ENCODE results near the gene LPP. TPM values are rescaled to one million over a fixed set of nuclear protein-coding genes. Genes with fewer than 3 reads are reported as not detected.
"Not testable (repeated sequence)": the region's sequence is repeated elsewhere in the genome, so short reads cannot be mapped to it uniquely, and the experiment has no call there.

The LPP gene
- polyA plus RNA-seq, 2 of the 4 experiments (the other 2 are of a cell fraction): 11.0 to 30.8 TPM

DNA sequence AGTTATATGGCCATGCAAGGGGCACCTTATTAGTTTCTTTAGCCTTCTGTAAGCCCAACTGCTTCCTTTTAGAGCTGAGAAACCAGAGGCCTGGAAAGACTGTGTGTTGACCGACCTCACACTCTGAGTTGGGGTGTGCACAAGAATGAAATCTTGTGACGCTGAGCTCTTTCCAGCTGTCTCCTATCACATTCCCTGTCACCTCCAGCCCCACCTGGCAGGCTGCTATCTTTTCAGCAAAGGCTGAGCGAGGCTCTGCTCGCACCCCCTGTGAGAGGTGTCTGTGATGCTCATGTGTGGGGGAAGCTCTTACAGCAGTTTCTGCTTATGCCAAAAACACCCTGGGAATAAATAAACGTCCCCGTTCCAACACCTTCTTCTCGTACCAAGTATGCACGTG lies 27.0 kb upstream of the LPP start:
- POLR2A ChIA-PET: no interaction called here
- no peak for FAIRE-seq
- no peak for TF ChIP-seq HDAC2 (IDR thresholded peaks at IDR 0.05)
- no peak for TF ChIP-seq CBX8 (IDR thresholded peaks at IDR 0.05)
- TF ChIP-seq BHLHE40 (IDR thresholded peaks at IDR 0.05; ENCODE audit: low read depth, low read length): no peak
- TF ChIP-seq JUN (IDR thresholded peaks at IDR 0.05): no peak
- no peak for TF ChIP-seq RAD21 (conservative IDR thresholded peaks at IDR 0.05 in 1 of 2, IDR thresholded peaks at IDR 0.05 in 1 of 2)
- TF ChIP-seq, protein P1, sequence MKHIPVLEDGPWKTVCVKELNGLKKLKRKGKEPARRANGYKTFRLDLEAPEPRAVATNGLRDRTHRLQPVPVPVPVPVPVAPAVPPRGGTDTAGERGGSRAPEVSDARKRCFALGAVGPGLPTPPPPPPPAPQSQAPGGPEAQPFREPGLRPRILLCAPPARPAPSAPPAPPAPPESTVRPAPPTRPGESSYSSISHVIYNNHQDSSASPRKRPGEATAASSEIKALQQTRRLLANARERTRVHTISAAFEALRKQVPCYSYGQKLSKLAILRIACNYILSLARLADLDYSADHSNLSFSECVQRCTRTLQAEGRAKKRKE (CRISPR knock-in tag; IDR thresholded peaks at IDR 0.05; ENCODE audit: low read depth): no peak
- TF ChIP-seq GATA3 (IDR thresholded peaks at IDR 0.05; ENCODE audit: borderline replicate concordance): no peak
- no peak for TF ChIP-seq PHF8 (IDR thresholded peaks at IDR 0.05; ENCODE audit: borderline replicate concordance, low read depth)

DNA sequence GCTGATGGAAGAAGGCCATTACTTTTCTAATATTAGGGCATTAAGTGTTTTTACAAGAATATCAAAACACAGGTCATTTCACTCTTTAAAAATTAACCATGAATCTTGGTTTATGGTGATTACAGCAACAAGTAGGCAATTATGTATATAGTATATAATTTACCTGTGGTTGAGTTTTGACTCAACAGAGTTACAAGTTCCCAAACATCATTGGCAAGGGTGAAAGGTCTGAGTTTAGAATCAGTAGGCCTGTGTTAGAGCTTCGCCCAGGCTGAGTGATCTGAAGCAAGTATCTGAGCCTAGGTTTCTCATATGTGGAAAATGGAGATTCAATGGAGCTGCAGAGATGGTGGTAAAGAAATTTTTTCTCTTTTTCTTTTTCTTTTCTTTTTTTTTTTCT lies 25.1 kb upstream of the LPP start:
- CTCF ChIA-PET: no interaction called here

More for the DNA sequence above, 27.0 kb upstream of the LPP start:
- ATAC-seq (no peak), DNase-seq (ENCODE audit: low read depth in 1 of 2, low spot score in 1 of 2) (no peak)
- Histone ChIP-seq H3K4me1 (peaks cover 22% of the 10 kb centered on the region), H3K27ac (no peak overlapping the region), H3K4me3 (no peak overlapping the region), H3K9me3 (no peaks in the 10 kb centered on the region), H3K4me2 (no peak overlapping the region)
- CTCF ChIA-PET: interaction anchor here (1.2 kb wide), 1 partner anchor 15 kb away, joined by 3 read pairs; no protein-coding TSS in a partner anchor
- 94% methylated on average over 8 of the region's 8 CpGs for WGBS (ENCODE audit: missing lambda C conversion rate)

DNA sequence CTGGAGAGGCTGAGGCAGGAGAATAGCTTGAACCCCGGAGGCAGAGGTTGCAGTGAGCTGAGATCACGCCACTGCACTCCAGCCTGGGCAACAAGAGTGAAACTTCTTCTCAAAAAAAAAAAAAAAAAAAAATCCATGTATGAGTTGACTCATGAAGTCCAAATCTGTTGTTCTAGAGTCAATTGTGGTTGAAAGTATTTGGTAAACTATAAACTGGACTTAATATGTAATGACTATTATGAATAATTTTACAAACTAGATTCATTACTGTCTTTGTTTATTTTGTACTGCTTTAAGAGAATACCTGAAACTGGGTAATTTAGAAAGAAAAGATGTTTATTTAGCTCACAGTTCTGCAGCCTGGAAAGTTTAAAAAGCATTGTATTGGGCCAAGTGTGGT lies 22.9 kb upstream of the LPP start:
- H3K27ac ChIP-seq; ATAC-seq; DNase-seq (ENCODE audit: low read depth in 1 of 2, low spot score in 1 of 2); H3K9me3 ChIP-seq; H3K4me3 ChIP-seq; H3K4me1 ChIP-seq; CTCF ChIA-PET; H3K4me2 ChIP-seq; POLR2A ChIA-PET; FAIRE-seq: not testable (repeated sequence)
- WGBS (ENCODE audit: missing lambda C conversion rate): 100% methylated on average over 2 of the region's 2 CpGs

More for the DNA sequence above, 25.1 kb upstream of the LPP start:
- H3K4me3 ChIP-seq: no peak overlapping the region
- TF ChIP-seq MYC (IDR thresholded peaks at IDR 0.05; ENCODE audit: borderline replicate concordance, low read length) (no peak), NPAS2 (CRISPR knock-in tag; IDR thresholded peaks at IDR 0.05; ENCODE audit: borderline replicate concordance) (no peak)
- H3K4me2 ChIP-seq: no peak overlapping the region
- H3K4me1 ChIP-seq: peaks cover 7% of the 10 kb centered on the region
- no peak overlapping the region for H3K27ac ChIP-seq
- no peaks in the 10 kb centered on the region for H3K9me3 ChIP-seq
- DNase-seq (ENCODE audit: low read depth in 1 of 2, low spot score in 1 of 2) (no peak), FAIRE-seq (no peak), ATAC-seq (no peak)
- POLR2A ChIA-PET: no interaction called here
- WGBS (ENCODE audit: missing lambda C conversion rate): 83% methylated on average over 1 of the region's 1 CpG

DNA sequence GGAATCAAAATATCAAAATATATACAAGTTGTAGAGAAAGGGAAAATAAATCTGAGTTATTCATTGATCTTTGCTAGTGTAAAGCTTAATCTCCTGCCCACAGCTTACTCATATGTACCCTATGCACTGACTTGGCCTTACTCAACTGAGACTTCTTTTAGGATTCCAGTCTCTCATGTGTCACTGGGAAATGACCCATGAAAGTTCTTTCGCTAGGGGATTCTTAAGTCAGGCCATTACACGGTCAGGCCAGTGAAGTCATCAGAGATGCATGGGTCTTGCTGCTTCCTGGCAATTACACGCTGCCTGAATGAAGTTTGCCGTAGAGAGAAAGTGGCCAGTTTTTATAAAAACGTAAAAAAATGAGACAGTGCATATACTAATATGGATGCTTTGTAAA lies 20.7 kb upstream of the LPP start:
- Histone ChIP-seq H3K27ac (no peak overlapping the region), H3K4me3 (no peak overlapping the region), H3K4me1 (no peaks in the 10 kb centered on the region), H3K4me2 (no peak overlapping the region), H3K9me3 (no peaks in the 10 kb centered on the region)
- no peak for FAIRE-seq
- ChIA-PET POLR2A (no interaction called here), CTCF (no interaction called here)
- TF ChIP-seq JUNB (IDR thresholded peaks at IDR 0.05) (no peak), NPAS2 (CRISPR knock-in tag; IDR thresholded peaks at IDR 0.05; ENCODE audit: borderline replicate concordance) (no peak), POLR2A (IDR thresholded peaks at IDR 0.05; ENCODE audit: low read length) (no peak)
- WGBS (ENCODE audit: missing lambda C conversion rate): 93% methylated on average over 5 of the region's 5 CpGs
- ATAC-seq: no peak
- DNase-seq (ENCODE audit: low read depth in 1 of 2, low spot score in 1 of 2): no peak

DNA sequence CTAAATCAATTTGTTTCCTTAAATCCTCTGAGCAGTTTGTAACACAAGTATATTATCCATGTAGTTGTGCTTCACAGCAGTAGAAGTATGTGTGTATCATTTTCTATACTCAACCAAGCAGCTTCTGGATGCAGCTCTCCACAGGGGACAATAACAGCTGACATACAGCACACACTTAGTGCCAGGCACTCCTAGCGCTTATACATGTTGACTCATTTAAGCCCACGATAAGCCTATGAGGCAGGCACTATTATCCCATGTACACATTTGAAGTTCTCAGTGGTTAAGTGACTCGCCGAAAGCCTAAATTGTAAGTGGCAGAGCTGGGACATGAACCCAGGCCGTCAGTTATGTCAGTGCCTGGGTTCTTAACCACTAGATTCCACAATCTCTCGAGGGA lies 20.3 kb upstream of the LPP start:
- FAIRE-seq (no peak), DNase-seq (ENCODE audit: low read depth in 1 of 2, low spot score in 1 of 2) (no peak), ATAC-seq (no peak)
- H3K4me1 ChIP-seq: no peaks in the 10 kb centered on the region
- 81% methylated on average over 6 of the region's 6 CpGs for WGBS (ENCODE audit: missing lambda C conversion rate)
- H3K27ac ChIP-seq: no peak overlapping the region
- ChIA-PET POLR2A (no interaction called here), CTCF (no interaction called here)
- no peak overlapping the region for H3K4me2 ChIP-seq
- H3K4me3 ChIP-seq: no peak overlapping the region
- H3K9me3 ChIP-seq: no peaks in the 10 kb centered on the region
- TF ChIP-seq ESRRA (IDR thresholded peaks at IDR 0.05; ENCODE audit: borderline replicate concordance, low read length): no peak

DNA sequence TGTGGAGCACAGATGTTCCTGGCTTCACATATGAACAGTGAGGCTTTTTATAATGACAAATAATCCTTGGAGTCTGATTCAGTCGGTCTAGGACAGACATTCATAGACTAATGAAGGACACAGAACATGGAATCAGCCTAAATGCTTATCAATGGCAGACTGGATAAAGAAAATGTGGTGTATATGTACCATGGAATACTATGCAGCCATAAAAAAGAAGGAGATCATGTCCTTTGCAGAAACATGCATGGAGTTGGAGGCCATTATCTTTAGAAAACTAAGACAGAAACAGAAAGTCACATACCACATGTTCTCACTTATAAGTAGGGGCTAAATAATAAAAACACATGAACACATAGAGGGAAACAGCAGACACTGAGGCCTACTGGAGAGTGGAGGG lies 19.9 kb upstream of the LPP start:
- ChIA-PET POLR2A (no interaction called here), CTCF (no interaction called here)
- no peak for ATAC-seq
- no peak for FAIRE-seq
- DNase-seq (ENCODE audit: low read depth in 1 of 2, low spot score in 1 of 2): no peak
- H3K4me1 ChIP-seq: no peaks in the 10 kb centered on the region
- H3K27ac ChIP-seq: no peak overlapping the region
- H3K9me3 ChIP-seq: no peaks in the 10 kb centered on the region
- no peak overlapping the region for H3K4me2 ChIP-seq
- no peak overlapping the region for H3K4me3 ChIP-seq
- WGBS (ENCODE audit: missing lambda C conversion rate): 25% methylated on average over 1 of the region's 1 CpG
- TF ChIP-seq EHF (CRISPR knock-in tag; IDR thresholded peaks at IDR 0.05) (no peak), FOXS1 (CRISPR knock-in tag; IDR thresholded peaks at IDR 0.05) (no peak), BHLHE40 (IDR thresholded peaks at IDR 0.05; ENCODE audit: low read depth, low read length) (no peak), CHD4 (IDR thresholded peaks at IDR 0.05; ENCODE audit: borderline replicate concordance) (no peak), HOXB13 (CRISPR knock-in tag; IDR thresholded peaks at IDR 0.05; ENCODE audit: low read depth) (no peak), RCOR1 (IDR thresholded peaks at IDR 0.05; ENCODE audit: low read depth, low read length) (no peak), HEYL (CRISPR knock-in tag; IDR thresholded peaks at IDR 0.05) (no peak), FOSB (CRISPR knock-in tag; IDR thresholded peaks at IDR 0.05) (no peak), RNF2 (IDR thresholded peaks at IDR 0.05; ENCODE audit: borderline replicate concordance, low read depth) (no peak), MAFK (IDR thresholded peaks at IDR 0.05; ENCODE audit: partially characterized antibody) (no peak), HOXB5 (CRISPR knock-in tag; IDR thresholded peaks at IDR 0.05) (no peak)
- TF ChIP-seq, protein P2, sequence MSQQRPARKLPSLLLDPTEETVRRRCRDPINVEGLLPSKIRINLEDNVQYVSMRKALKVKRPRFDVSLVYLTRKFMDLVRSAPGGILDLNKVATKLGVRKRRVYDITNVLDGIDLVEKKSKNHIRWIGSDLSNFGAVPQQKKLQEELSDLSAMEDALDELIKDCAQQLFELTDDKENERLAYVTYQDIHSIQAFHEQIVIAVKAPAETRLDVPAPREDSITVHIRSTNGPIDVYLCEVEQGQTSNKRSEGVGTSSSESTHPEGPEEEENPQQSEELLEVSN (IDR thresholded peaks at IDR 0.05; ENCODE audit: borderline replicate concordance, low read depth): no peak
- TF ChIP-seq, protein P3, sequence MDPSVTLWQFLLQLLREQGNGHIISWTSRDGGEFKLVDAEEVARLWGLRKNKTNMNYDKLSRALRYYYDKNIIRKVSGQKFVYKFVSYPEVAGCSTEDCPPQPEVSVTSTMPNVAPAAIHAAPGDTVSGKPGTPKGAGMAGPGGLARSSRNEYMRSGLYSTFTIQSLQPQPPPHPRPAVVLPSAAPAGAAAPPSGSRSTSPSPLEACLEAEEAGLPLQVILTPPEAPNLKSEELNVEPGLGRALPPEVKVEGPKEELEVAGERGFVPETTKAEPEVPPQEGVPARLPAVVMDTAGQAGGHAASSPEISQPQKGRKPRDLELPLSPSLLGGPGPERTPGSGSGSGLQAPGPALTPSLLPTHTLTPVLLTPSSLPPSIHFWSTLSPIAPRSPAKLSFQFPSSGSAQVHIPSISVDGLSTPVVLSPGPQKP (IDR thresholded peaks at IDR 0.05; ENCODE audit: low read depth, low read length): no peak
